ENCODE data around the gene FBXL19. TPM values are rescaled to one million over a fixed set of nuclear protein-coding genes. Genes with fewer than 3 reads are reported as not detected.
A peak's percentile ranks its signal among the peaks of the same experiment; 100 is the strongest.

FBXL19 gene
- total and polyA plus RNA-seq, 9 of the 15 experiments (the other 6 are each of a cell fraction or from before 2014, with no cell fraction given): 0.13 to 48.0 (median 13.5) TPM; not detected in 1

DNA sequence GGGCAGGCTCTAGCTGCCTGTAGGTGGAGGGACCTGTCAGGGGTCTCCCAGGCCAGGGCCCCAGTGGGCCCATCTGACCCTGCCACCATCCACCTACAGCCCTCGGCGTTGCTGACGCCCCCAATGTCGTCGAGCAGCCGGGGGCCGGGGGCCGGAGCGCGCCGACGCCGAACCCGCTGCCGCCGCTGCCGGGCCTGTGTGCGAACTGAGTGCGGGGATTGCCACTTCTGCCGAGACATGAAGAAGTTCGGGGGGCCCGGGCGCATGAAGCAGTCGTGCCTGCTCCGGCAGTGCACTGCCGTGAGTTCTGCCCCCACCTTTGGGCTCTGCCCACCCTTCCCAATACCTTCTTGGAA, 2.2 kb downstream of the FBXL19 start:
- peaks cover 17% of the 10 kb centered on the region for H3K79me2 ChIP-seq (ENCODE audit: control insufficient read depth, insufficient read depth, low read length)
- no peak for DNase-seq (ENCODE audit: extremely low read depth in 1 of 4, low spot score in 3 of 4)
- peaks cover 3% of the 10 kb centered on the region; the same call in 1 of the 2 replicates for H4K20me1 ChIP-seq (replicated peaks; ENCODE audit: control insufficient read depth, insufficient read depth, low read length)
- peaks cover 43% of the 10 kb centered on the region; the same call in 2 of the 3 replicates for H3K36me3 ChIP-seq (ENCODE audit: control insufficient read depth, insufficient read depth, low read length)
- WGBS (ENCODE audit: insufficient coverage, low coverage, missing lambda C conversion rate): 92% methylated on average over 3 of the region's 26 CpGs
- H2AFZ ChIP-seq (ENCODE audit: low read depth, low read length): no peak overlapping the region
- H3K4me1 ChIP-seq (replicated peaks in 1 of 2; ENCODE audit: control insufficient read depth in 2 of 2, insufficient read depth in 2 of 2, low read length in 2 of 2): peaks cover 3 to 59% of the 10 kb centered on the region in 2 experiments; a peak in 4 of 5 replicates
- FAIRE-seq: no peak
- in situ Hi-C loops (cut with MboI) (no loop called here), intact Hi-C loops (cut with micrococcal nuclease) (no loop called here)
- H3K27ac ChIP-seq (ENCODE audit: extremely low read depth, low read depth, low read length): no peak overlapping the region
- CTCF ChIA-PET (ENCODE audit: low intra/inter-chr PET ratio): no interaction called here
- no peaks in the 10 kb centered on the region for H3K9me3 ChIP-seq (replicated peaks; ENCODE audit: control insufficient read depth, insufficient read depth, low read depth, low read length)
- no peak for ATAC-seq
- no peaks in the 10 kb centered on the region; a peak in 1 of 5 replicates for H3K27me3 ChIP-seq (ENCODE audit: control insufficient read depth in 2 of 2, insufficient read depth in 2 of 2, low read length in 2 of 2)
- POLR2A ChIA-PET: interaction anchor here (1.3 kb wide), 1 partner anchor 81 kb away, joined by 3 read pairs; no protein-coding TSS in a partner anchor
- peak; percentile 47; the same call in 1 of the 2 replicates for TF ChIP-seq RBFOX2 (IDR thresholded peaks at IDR 0.05; ENCODE audit: low read depth, low read length)
- TF ChIP-seq, protein P1, sequence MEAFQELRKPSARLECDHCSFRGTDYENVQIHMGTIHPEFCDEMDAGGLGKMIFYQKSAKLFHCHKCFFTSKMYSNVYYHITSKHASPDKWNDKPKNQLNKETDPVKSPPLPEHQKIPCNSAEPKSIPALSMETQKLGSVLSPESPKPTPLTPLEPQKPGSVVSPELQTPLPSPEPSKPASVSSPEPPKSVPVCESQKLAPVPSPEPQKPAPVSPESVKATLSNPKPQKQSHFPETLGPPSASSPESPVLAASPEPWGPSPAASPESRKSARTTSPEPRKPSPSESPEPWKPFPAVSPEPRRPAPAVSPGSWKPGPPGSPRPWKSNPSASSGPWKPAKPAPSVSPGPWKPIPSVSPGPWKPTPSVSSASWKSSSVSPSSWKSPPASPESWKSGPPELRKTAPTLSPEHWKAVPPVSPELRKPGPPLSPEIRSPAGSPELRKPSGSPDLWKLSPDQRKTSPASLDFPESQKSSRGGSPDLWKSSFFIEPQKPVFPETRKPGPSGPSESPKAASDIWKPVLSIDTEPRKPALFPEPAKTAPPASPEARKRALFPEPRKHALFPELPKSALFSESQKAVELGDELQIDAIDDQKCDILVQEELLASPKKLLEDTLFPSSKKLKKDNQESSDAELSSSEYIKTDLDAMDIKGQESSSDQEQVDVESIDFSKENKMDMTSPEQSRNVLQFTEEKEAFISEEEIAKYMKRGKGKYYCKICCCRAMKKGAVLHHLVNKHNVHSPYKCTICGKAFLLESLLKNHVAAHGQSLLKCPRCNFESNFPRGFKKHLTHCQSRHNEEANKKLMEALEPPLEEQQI (IDR thresholded peaks at IDR 0.05): no peak
- peak overlapping the region in 1 of 2 experiments; percentile 93; a peak in 2 of 4 replicates for H3K9ac ChIP-seq (ENCODE audit: insufficient read depth in 1 of 2, low read depth in 2 of 2, low read length in 2 of 2)
- H3K4me2 ChIP-seq (ENCODE audit: insufficient read depth, low read length): no peak overlapping the region
- BruUV-seq (replicated peaks): no TSS peak
- peaks cover 3% of the 10 kb centered on the region for H3K9me1 ChIP-seq (ENCODE audit: control insufficient read depth, insufficient read depth, low read length)
- H3K4me3 ChIP-seq: no peak overlapping the region

Data from K562 (cell line).